GM19455 (cell line): ENCODE results near the gene AGPS.
"Not testable (repeated sequence)": the region's sequence is repeated elsewhere in the genome, so short reads cannot be mapped to it uniquely, and the experiment has no call there.

ENCODE experiments used
- ATAC-seq: cut with Tn5 transposase; IDR thresholded peaks from one replicate; pipeline ENCODE4 v1.9.1; 2021; ENCODE audit not compliant: unreplicated experiment

Gene AGPS

DNA sequence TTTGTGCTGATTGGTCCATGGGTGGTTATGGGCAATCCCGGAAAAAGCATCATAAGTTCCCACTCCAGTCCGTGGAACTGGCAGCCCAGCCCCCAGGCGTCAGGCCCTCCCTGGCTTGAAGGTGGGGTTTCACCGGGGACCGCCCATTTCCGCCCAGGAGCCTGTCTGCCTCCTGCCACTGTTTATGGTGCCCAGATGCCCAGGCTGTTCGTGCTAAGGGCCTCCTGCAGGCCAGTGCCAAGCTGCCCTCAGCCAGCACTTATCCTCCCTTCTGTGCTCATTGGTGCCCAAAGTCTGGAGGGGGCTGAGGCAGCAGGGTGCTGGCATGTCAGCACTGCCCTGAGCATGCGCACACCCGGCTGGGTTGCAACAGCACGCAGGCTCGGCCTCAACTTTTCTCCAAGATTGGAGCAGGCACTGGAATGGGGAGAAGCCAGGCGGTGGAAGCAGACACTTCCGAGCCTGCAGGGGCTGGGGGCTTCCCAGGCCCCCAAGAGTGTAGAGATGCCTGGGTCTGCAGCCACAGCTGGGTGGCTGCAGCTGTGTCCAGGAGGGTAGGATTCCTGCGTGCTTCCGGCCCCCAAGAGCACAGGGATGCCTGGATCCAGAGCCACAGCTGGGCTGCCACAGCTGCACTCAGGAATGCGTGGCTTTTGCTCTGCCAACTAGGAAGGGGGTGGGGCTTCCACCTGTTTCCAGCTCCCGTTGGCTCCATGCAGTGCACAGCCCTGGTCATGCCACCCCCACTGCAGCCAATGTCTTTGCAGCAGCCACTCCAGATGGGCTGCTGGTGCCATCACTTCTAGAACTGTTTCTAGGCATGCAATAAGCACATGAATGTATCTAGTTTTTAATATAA is 74.0 kb downstream of the AGPS start:
- ATAC-seq: no peak

DNA sequence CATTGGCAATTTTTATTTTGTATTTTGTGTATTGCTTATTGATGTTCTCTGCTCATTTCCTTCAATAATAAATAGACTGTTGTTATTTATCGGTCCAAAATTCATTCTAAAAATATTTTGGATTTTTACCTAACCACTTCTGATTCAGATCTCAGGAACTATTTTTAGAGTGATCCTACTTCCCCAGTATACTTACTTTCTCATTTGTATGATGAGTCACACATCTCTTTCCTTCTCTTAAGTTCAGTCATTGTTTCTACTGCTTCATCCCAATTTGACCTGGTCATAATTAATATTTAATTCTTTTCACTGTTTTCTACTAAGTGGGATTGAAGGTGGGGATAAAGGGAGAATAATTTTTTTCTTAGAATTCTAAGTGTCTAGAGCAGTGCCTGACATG is 75.1 kb downstream of the AGPS start:
- ATAC-seq: no peak

DNA sequence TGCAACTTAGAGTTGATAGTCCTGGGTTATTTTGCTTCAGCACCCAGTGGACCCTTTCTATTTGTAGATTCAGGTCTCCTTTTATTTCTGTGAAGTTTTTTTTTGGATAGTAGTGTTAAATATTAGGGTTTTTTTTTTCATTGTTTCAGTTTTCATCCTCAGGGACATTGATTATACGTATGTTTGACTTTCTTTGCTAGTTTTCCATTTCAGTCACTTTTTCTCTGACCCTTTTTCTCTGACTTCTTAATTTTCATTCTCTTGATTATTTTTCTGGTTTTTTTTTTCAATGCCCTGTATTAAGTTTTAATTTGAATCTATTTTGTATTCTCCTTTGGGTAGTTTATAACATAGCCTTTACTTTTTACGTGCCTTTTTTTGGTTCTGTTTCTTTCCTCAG is 79.4 kb downstream of the AGPS start:
- ATAC-seq: no peak

DNA sequence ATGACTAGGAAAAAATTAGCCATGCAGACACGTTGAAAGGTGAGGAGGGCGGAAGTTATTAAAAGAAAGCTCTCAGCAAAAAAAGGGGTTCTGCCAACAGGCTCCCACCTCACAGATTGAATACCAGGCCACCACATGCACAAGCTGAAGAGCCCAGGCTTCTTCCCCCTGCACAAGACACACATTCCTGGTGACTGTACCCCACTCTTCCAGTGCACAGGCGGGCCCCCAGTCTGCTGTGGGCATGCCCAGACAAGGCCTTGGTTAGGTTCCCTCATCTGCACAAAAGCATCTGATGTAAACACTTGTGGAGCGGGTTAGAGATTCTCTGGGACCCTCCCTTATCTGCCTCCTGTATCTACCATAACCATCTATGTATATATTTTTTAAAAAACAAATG is 81.7 kb downstream of the AGPS start:
- no peak for ATAC-seq

DNA sequence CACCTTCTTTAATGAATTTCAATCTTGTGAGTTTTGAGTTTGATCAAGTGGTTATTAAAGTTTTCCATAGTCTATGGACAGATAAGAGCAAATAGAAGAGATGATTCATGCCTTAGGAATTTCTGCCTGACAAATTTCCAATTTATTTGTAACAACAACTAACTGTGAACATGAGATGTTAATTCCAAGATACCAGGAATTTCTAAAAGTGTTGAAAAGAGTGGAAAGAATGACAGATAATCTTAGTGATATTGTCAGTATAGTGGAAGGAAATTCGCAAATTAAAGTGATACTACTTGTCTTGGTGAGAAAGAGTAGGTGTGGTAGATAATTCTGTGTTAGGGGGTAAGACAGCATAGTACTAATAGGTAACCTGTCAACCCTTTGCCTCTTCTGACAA is 82.4 kb downstream of the AGPS start:
- ATAC-seq: no peak

DNA sequence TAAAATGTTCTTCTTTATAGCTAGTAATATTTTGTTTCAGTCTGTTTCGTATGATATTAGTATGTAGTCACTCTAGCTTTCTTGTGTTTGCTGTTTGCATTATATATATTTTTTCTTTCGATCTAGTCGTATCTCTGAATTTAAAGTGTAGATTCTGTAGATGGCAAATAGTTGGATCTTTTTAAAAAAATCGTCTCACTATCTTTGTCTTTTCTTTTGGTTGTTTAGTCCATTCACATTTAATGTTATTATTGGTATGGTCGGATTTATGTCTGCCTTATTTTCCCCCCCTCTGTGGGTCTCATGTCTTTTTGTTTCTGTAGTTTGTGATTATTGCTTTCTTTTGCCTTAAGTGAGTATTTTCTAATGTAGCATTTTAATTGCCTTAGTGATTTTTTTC is 84.3 kb downstream of the AGPS start:
- ATAC-seq: no peak

DNA sequence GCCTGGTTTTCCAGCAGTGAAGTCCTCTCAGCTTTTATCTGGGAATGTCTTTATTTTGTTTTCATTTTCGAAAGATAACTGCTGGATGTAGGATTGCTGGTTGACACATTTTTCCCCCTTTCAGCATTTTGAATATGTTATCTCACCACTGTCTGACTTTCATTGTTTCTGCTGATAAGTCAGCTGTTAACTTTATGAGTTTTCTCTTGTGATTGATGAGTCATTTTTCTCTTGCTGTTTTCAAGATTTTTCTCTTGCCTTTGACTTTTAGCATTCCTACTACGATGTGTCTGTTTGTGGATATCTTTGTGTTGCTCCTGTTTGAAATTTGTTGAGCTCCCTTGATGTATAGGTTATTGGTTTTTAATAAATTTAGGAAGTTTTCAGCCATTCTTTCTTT is 85.5 kb downstream of the AGPS start:
- no peak for ATAC-seq

DNA sequence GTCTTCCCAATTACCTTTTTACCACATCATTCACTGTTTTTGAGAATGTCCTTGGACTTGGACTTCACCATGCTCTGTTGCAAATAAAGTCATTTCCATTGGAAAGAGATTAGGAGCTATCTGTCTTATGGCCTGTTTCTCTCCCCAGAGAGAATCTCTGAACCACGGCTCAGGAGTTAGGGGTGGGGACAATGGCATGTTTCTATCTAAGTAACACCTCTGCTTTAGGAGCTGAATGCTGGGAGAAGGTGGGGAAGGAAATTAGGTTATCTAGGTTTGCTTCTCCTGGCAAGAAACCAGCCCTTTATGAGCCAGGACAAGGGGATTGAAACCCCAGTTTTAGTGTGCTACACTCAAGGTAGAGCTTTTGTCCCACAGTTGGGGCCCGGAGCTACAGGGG is 86.3 kb downstream of the AGPS start:
- no peak for ATAC-seq

DNA sequence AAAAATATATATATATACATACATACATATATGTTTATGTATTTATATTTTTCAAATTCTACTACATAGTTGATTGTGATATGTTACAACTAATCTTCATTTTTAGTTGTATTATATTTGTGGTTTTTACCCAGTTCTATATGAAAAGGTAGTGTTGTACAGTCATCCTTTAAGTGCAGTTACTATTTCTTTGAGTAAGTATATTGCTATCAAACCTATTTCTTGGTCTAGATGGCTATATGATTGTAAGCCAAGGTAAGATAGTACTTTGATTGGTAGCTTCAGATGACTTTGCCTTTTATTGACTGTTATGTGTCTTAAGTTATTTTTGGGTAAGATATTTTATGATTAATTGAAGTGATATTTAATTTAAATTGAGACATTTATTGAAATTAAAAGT is 89.6 kb downstream of the AGPS start:
- ATAC-seq: no peak

DNA sequence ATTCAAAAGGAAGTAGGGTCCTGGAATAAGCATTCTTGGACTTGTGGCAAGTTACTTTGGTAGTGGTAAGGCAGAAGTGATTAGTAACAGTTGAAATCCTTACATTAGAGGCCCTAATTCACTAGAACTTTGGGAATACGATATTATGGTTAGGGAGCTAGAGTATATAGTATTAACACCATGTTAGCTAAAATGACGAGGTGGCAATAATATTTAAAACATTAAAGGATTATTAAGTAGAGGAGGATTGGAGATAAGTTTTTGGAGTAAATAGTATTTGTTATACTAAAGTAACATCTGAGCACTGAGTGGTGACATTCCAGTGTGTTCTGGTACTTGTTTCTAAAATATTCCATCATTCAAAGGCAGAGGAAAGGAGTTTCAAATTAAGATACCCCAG is 91.0 kb downstream of the AGPS start:
- no peak for ATAC-seq

DNA sequence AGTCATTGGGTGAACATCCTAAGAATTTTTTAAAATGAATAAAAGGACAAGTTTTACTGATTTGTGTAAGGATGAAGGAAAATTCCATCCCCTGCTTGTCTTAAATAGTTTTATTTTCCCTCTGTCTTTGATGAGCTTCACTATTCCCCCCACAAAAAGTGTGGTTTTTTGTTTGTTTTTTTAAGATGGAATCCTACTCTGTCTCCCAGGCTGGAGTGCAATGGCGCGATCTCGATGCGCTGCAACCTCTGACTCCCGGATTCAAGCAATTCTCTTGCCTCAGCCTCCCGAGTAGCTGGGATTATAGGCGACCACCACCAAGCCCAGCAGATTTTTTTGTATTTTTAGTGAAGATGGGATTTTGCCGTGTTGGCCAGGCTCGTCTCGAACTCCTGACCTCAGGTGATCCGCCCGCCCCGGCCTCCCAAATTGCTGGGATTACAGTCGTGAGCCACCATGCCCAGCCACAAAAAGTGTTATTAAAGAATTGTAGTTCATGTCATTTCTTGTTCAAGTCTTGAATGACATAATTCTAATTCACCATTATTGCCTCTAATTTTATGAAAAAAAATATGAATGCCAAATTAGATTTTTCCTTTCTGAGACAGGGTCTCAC is 91.7 kb downstream of the AGPS start:
- ATAC-seq: no peak

DNA sequence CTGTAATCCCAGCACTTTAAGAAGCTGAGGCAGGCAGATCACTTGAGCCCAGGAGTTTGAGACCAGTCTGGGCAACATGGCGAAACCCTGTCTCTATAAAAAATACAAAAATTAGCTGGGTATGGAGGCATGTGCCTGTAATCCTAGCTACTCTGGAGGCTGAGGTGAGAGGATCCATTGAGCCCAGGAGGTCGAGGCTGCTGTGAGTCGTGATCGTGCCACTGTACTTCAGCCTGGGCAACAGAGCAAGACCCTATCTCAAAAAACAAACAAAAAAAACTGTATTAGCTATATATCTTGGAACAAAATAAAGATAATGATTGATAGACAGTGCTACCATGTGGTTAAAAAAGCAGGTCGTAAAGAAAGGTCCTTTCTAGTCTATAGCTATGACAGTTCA is 93.1 kb downstream of the AGPS start:
- ATAC-seq: not testable (repeated sequence)

DNA sequence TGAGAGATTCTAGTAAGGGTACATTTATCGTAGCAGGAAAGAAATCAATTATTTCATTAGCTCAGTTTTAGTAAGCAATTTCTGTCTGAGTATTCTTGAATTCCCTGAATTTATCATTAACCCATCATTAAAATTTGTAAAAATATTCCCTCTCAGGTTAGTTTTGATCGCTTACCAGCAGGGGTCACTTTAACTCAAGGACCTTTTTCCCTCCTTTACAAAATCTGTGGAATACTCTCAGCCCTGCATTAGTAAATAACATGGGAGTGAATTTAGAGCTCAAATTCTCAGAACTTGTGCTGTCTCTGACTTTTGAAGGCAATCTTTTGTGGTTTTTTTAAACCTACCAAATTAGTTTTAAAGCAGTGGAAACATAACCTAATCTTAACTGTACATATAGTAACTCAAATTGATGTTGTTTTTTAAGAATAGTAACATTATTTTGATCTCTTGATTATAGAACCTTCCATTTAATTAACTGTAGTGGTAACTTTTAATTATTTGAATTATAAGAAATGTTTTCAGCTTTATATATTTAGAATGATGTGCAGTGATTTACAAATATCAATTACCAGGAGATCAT is 97.2 kb downstream of the AGPS start:
- ATAC-seq: no peak

DNA sequence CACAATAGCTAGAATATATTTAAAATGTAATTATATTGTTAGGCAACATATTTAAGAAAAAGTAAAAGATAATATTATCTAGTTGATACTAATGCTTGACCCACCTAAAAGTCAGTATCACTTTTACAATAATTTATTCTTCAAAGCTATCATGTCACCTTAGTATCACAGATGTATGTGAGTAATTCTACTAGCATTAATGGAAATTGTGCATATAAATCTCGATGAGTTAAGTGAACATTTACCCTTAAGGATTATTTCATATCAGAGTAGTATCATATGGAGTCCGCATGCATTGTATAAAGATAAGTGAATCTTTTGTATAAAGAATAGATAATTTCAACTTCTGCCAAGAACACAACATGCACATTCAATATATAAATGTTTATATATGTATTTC is 103.4 kb downstream of the AGPS start:
- ATAC-seq: no peak

DNA sequence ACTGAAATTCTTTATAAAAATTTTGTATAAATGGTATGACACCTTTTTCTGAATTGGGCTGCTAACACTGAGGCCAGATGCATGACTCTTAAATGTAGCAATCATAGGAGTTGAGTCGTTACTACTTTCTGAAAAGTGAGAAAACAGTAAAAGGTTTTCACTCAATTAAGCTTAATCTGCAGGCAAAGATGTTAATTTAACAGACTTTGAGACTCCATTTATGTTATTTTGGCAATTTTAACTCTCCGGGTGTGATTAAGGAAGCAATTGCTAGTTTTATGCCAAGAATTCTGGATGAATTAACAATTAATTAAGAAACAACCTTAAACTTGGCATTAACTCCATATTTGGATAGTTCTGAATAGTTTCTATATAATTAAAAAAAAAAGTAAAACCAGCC is 104.3 kb downstream of the AGPS start:
- no peak for ATAC-seq

DNA sequence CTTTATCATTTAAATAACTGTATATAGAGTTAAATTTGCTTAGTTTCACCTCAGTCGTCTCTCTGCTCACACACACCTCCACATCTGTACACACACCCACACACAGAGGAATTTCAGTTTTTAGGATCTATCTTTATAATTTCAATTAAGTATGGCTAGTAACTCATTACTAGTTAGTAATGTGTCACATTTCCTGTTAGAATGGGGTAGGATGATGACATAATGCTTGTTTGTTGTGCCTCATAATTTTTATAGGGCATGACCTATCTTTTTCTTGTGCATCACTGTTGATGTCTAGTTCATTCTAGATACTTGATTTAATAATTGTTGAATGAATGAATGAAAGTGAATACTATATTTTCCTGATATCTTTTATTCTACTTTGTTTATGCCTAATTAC is 108.6 kb downstream of the AGPS start:
- ATAC-seq: no peak

DNA sequence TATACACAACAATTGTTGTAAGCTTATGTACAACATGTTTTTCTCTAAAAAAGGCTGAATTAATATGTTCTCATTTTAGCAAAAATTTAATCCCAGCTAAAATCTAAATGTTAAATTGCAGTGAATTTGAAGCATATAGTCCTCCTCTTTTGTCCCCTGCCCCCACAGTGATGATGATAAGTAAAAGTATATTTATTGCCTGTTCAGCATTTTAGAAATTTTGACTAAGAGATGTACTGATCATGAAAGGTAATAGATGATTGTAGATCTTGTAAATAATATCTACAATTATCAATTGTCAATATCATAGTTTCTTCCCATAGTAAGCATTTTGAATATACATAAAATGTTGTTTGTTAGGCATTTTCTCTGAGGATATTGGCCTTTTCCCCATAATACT is 113.9 kb downstream of the AGPS start:
- ATAC-seq: no peak

DNA sequence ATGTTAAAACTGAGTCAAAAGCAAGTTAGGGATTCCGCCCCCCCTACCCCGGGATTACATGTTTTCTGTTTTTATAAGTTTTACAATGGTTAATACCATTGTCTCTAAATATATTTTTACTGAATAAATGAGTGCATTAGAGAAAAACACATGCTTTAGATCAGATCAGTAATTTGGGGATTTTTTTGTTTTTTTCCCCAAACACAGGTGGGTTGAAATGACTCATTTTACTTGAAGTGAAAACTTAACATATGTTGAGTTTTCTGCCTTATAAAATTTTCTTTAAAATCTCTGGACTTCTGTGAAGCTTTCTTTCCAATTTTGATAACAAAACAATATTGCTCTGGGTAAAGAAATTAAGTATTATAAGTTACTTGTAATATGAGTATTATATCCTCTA is 114.4 kb downstream of the AGPS start:
- no peak for ATAC-seq

DNA sequence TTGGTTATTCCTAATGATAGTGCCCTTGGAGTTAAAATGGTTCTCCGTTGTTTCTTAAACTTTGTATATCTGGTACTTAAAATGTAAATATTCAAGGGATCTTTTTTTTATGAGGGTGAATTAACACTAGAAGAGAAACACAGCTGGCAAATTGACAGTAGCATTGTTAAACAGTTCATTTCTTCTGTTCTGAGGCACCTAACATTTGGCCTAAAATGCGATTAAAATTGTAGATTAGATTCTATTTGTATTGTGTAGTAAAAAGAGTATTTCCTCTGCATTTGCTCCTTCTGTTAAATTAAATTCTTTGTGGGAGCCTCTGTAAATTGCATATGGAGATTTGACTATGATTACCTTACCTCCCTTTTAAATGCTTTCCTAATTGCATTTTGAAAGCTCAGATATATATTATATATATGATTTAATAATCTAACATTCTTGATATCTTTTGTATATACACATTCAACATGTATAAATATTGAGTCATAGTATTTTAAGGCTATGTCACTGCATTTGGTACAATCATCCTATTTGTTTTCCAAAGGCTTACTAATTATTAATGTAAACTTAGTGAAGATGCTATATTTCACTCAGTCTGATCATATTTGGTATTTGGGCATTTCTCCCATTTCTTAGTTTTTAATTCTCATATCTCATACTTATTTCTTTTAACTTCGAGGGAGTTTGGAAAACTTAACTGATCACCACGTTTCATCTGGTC is 124.4 kb downstream of the AGPS start:
- no peak for ATAC-seq

DNA sequence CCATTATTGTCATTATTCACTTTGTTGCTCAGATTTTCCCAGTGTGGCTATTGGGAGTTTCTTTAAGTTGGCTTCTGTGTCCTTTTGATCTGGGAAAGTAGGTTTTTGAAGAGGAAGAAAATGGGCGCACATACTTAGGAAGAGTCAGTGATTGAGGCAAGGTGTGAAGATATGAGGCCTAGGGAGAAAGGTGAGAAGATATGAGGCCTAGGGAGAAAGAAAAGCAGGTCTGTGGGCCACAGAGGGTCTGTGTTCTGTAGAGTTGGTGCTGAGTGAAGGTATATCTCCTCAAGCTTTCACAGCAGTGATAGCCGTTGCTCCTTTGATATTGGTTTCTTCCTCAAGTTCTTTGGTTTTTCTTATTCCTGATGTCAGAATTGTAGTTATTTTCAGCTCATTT is 126.2 kb downstream of the AGPS start:
- no peak for ATAC-seq

DNA sequence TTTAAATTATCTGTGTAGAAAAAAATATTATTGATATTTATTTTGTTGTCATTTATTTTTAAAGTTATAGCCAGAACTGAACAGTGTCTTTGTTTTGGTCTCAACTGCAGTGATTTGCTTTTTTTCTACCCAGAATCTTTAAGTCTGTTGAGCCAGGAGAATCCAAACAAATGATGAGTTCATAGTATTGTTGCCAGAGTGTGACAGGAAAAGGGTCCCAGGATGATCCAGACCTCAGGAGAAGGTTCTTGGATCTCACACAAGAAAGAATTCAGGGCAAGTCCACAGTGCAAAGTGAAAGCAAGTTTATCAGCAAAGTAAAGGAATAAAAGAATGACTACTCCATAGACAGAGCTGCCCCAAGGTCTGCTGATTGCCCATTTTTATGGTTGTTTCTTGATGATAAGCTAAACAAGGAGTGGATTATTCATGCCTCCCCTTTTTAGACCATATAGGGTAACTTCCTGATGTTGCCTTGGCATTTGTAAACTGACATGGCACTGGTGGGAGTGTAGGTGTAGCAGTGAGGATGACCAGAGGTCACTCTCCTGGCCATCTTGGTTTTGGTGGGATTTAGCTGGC is 127.1 kb downstream of the AGPS start:
- no peak for ATAC-seq
